Immature natural killer cell (primary cell): ENCODE results near the gene PMP22. TPM values are rescaled to one million over a fixed set of nuclear protein-coding genes. Genes with fewer than 3 reads are reported as not detected.

Experiments used
- DNase-seq, 3 donors: peaks; one replicate each; pipeline ENCODE4 v3.0.0; 2022; ENCODE audit warnings: mixed read lengths in 1 of 3
- H3K27ac Mint-ChIP-seq, 6 donors: one replicate each; pipeline ENCODE4 v1.8.0; 2020; ENCODE audit warnings: mixed read lengths in 6 of 6, mild to moderate bottlenecking in 5 of 6, inconsistent platforms in 4 of 6, moderate library complexity in 3 of 6
- H3K27me3 Mint-ChIP-seq, 3 donors: one replicate each; pipeline ENCODE4 v1.8.0; 2020 to 2021; ENCODE audit warnings: low read depth in 3 of 3, mild to moderate bottlenecking in 3 of 3, mixed read lengths in 3 of 3, moderate library complexity in 3 of 3, inconsistent platforms in 1 of 3
- H3K36me3 Mint-ChIP-seq, 3 donors: one replicate each; pipeline ENCODE4 v1.8.0; 2020; ENCODE audit warnings: mixed read lengths in 3 of 3, inconsistent platforms in 2 of 3, mild to moderate bottlenecking in 2 of 3
- H3K4me1 Mint-ChIP-seq, 2 donors: one replicate each; pipeline ENCODE4 v1.8.0; 2020; ENCODE audit warnings: inconsistent platforms in 2 of 2, mild to moderate bottlenecking in 2 of 2, mixed read lengths in 2 of 2, moderate library complexity in 1 of 2
- H3K4me3 Mint-ChIP-seq, 5 donors: one replicate each; pipeline ENCODE4 v1.8.0; 2020; ENCODE audit warnings: mild to moderate bottlenecking in 5 of 5, mixed read lengths in 5 of 5, inconsistent platforms in 3 of 5, moderate library complexity in 3 of 5
- H3K9me3 Mint-ChIP-seq, 6 donors: one replicate each; pipeline ENCODE4 v1.8.0; 2020; ENCODE audit warnings: mild to moderate bottlenecking in 6 of 6, mixed read lengths in 6 of 6, inconsistent platforms in 4 of 6, moderate library complexity in 3 of 6
- polyA plus RNA-seq, 3 donors: library from polyadenylated mRNA; unstranded; fragments of 300-500 nt; fragmentation: Illumina TruSeq; gene quantifications; one replicate each; pipeline ENCODE4 v1.2.3, GENCODE V29; 2021

PMP22 gene
- polyA plus RNA-seq, 3 donors from 2014 or later, result 0.38 TPM; not detected in 2

- H3K4me3 Mint-ChIP-seq, result no peak overlapping the region
Observed at GRCh38 chr17:15197229-15197628, 67.9 kb downstream of the PMP22 start.

GRCh38 chr17:15194859-15195277 lies 70.3 kb downstream of the PMP22 start:
- Mint-ChIP-seq H3K36me3 (no peaks in the 10 kb centered on the region), H3K9me3 (peaks cover 2 to 17% (median 5%) of the 10 kb centered on the region in 6 donors), H3K27ac (no peak overlapping the region)

More at GRCh38 chr17:15197229-15197628, 67.9 kb downstream of the PMP22 start:
- DNase-seq, result no peak
- peaks cover 6 to 9% (median 9%) of the 10 kb centered on the region in 3 donors for H3K27me3 Mint-ChIP-seq
- H3K9me3 Mint-ChIP-seq, result peaks cover 2 to 29% (median 7%) of the 10 kb centered on the region in 6 donors
- no peaks in the 10 kb centered on the region for H3K36me3 Mint-ChIP-seq
- H3K4me1 Mint-ChIP-seq, result no peaks in the 10 kb centered on the region
- no peak overlapping the region for H3K27ac Mint-ChIP-seq

GRCh38 chr17:15185625-15185991 lies 79.5 kb downstream of the PMP22 start:
- Mint-ChIP-seq H3K4me1 (no peaks in the 10 kb centered on the region), H3K27ac (no peak overlapping the region), H3K4me3 (no peak overlapping the region), H3K9me3 (no peaks in the 10 kb centered on the region), H3K36me3 (no peaks in the 10 kb centered on the region), H3K27me3 (peaks cover 2 to 4% (median 4%) of the 10 kb centered on the region in 3 donors)
- no peak for DNase-seq

More at GRCh38 chr17:15194859-15195277, 70.3 kb downstream of the PMP22 start:
- no peak overlapping the region for H3K4me3 Mint-ChIP-seq
- DNase-seq, result no peak
- no peaks in the 10 kb centered on the region for H3K4me1 Mint-ChIP-seq
- peaks cover 5 to 9% (median 7%) of the 10 kb centered on the region in 3 donors for H3K27me3 Mint-ChIP-seq

- no peak overlapping the region for H3K4me3 Mint-ChIP-seq
- no peak overlapping the region for H3K27ac Mint-ChIP-seq
- H3K9me3 Mint-ChIP-seq, result no peaks in the 10 kb centered on the region
- no peaks in the 10 kb centered on the region for H3K4me1 Mint-ChIP-seq
- no peak for DNase-seq
- no peaks in the 10 kb centered on the region for H3K36me3 Mint-ChIP-seq
- peaks cover 2 to 4% (median 4%) of the 10 kb centered on the region in 3 donors for H3K27me3 Mint-ChIP-seq
Observed at GRCh38 chr17:15184872-15185624, 80.1 kb downstream of the PMP22 start.

GRCh38 chr17:15181816-15182215 lies 83.3 kb downstream of the PMP22 start:
- H3K27ac Mint-ChIP-seq, result no peak overlapping the region
- no peak overlapping the region for H3K4me3 Mint-ChIP-seq
- peaks cover 2 to 4% (median 4%) of the 10 kb centered on the region in 3 donors for H3K27me3 Mint-ChIP-seq
- H3K36me3 Mint-ChIP-seq, result no peaks in the 10 kb centered on the region
- no peaks in the 10 kb centered on the region for H3K9me3 Mint-ChIP-seq
- H3K4me1 Mint-ChIP-seq, result no peaks in the 10 kb centered on the region
- DNase-seq, result no peak

- no peaks in the 10 kb centered on the region for H3K9me3 Mint-ChIP-seq
- no peaks in the 10 kb centered on the region for H3K4me1 Mint-ChIP-seq
- no peaks in the 10 kb centered on the region for H3K36me3 Mint-ChIP-seq
- no peak overlapping the region for H3K4me3 Mint-ChIP-seq
- peaks cover 2 to 4% (median 3%) of the 10 kb centered on the region in 3 donors for H3K27me3 Mint-ChIP-seq
- H3K27ac Mint-ChIP-seq, result no peak overlapping the region
- no peak for DNase-seq
Observed at GRCh38 chr17:15181333-15181732, 83.8 kb downstream of the PMP22 start.

GRCh38 chr17:15180121-15180561 lies 85.0 kb downstream of the PMP22 start:
- DNase-seq, result no peak
- H3K27me3 Mint-ChIP-seq, result peaks cover 2 to 6% (median 2%) of the 10 kb centered on the region in 3 donors

More at GRCh38 chr17:15180121-15180561, 85.0 kb downstream of the PMP22 start:
- no peak overlapping the region for H3K27ac Mint-ChIP-seq
- no peaks in the 10 kb centered on the region for H3K4me1 Mint-ChIP-seq
- H3K9me3 Mint-ChIP-seq, result no peaks in the 10 kb centered on the region
- H3K4me3 Mint-ChIP-seq, result no peak overlapping the region
- no peaks in the 10 kb centered on the region for H3K36me3 Mint-ChIP-seq

Other genes with a start within 250 kb of the PMP22 start
- gene TEKT3, start 76.3 kb upstream of the PMP22 start, polyA plus RNA-seq, result not detected
- gene CDRT4, start 202.3 kb upstream of the PMP22 start, polyA plus RNA-seq, result 1 to 10 TPM in 1 of 3 donors, under 1 TPM in 1, not detected in 1; 0.69 to 5.1 TPM